ENCODE measurements around the gene GABBR2.

- no peak for TF ChIP-seq POLR2AphosphoS5 (IDR thresholded peaks at IDR 0.05)
- TF ChIP-seq CTCF (IDR thresholded peaks at IDR 0.05) = no peak
- TF ChIP-seq EP300 (IDR thresholded peaks at IDR 0.05) = no peak
- no peak for TF ChIP-seq POLR2A (IDR thresholded peaks at IDR 0.05; ENCODE audit: low read depth)
Measured at GRCh38 chr9:98596486-98596885, 112.2 kb downstream of the GABBR2 start.
